Endothelial cell (in vitro differentiated cells): ENCODE data around the gene UPF3B. TPM values are rescaled to one million over a fixed set of nuclear protein-coding genes. Genes with fewer than 3 reads are reported as not detected.
"Not testable (repeated sequence)": the region's sequence is repeated elsewhere in the genome, so short reads cannot be mapped to it uniquely, and the experiment has no call there.

Experiments used
- DNase-seq: peaks from one replicate; pipeline ENCODE4 v3.0.0; 2021; ENCODE audit warnings: low spot score
- H3K27ac Mint-ChIP-seq: one replicate; pipeline ENCODE4 v1.8.0; 2021; ENCODE audit warnings: mixed read lengths, inconsistent platforms; ENCODE audit not compliant: unreplicated experiment
- H3K27me3 Mint-ChIP-seq: one replicate; pipeline ENCODE4 v1.8.0; 2021; ENCODE audit warnings: mild to moderate bottlenecking, moderate library complexity, mixed read lengths, inconsistent platforms; ENCODE audit not compliant: unreplicated experiment
- H3K36me3 Mint-ChIP-seq: one replicate; pipeline ENCODE4 v1.8.0; 2021; ENCODE audit warnings: mild to moderate bottlenecking, low read depth, mixed read lengths, inconsistent platforms; ENCODE audit not compliant: unreplicated experiment
- H3K4me1 Mint-ChIP-seq: one replicate; pipeline ENCODE4 v1.8.0; 2021; ENCODE audit warnings: mild to moderate bottlenecking, mixed read lengths, inconsistent platforms; ENCODE audit not compliant: unreplicated experiment
- H3K4me3 Mint-ChIP-seq: one replicate; pipeline ENCODE4 v1.8.0; 2021; ENCODE audit warnings: mild to moderate bottlenecking, mixed read lengths, inconsistent platforms; ENCODE audit not compliant: unreplicated experiment
- H3K9me3 Mint-ChIP-seq: one replicate; pipeline ENCODE4 v1.8.0; 2021; ENCODE audit warnings: mixed read lengths, inconsistent platforms; ENCODE audit not compliant: unreplicated experiment
- long read RNA-seq: library from polyadenylated mRNA; unstranded; transcript quantifications from one replicate; pipeline ENCODE4 v2.0.0, GENCODE V29; 2020; ENCODE audit not compliant: unreplicated experiment
- total RNA-seq: library from RNA; stranded (reverse); fragmentation: NEBNext Ultra II Directional; extraction: Animal tissue kit (Norgen Biotek cat#: 25700); gene quantifications from one replicate; pipeline ENCODE4 v1.2.1, GENCODE V29; 2021; ENCODE audit not compliant: unreplicated experiment
- TF ChIP-seq, protein P1 (sequence below): fragments of 200-600 bp; sonication (generic); IDR thresholded peaks from one replicate; pipeline ENCODE4 v1.5.0; 2021; ENCODE audit warnings: antibody characterized with exemption; ENCODE audit not compliant: unreplicated experiment

The UPF3B gene
- 11.8 TPM for total RNA-seq
- long read RNA-seq, partial matches to known transcripts, result 10 of 12 reads
- long read RNA-seq, other reads (novel, unspliced or antisense), result 2 of 12 reads

- Mint-ChIP-seq H3K4me1 (peaks cover 6% of the 10 kb centered on the region), H3K27ac (peak within 1 kb of the TSS; percentile 96), H3K9me3 (no peaks in the 10 kb centered on the region), H3K27me3 (no peaks in the 10 kb centered on the region), H3K36me3 (peaks cover 5% of the 10 kb centered on the region), H3K4me3 (peak within 1 kb of the TSS; percentile 99)
- peak; percentile 85 for DNase-seq
- TF ChIP-seq, protein P1, sequence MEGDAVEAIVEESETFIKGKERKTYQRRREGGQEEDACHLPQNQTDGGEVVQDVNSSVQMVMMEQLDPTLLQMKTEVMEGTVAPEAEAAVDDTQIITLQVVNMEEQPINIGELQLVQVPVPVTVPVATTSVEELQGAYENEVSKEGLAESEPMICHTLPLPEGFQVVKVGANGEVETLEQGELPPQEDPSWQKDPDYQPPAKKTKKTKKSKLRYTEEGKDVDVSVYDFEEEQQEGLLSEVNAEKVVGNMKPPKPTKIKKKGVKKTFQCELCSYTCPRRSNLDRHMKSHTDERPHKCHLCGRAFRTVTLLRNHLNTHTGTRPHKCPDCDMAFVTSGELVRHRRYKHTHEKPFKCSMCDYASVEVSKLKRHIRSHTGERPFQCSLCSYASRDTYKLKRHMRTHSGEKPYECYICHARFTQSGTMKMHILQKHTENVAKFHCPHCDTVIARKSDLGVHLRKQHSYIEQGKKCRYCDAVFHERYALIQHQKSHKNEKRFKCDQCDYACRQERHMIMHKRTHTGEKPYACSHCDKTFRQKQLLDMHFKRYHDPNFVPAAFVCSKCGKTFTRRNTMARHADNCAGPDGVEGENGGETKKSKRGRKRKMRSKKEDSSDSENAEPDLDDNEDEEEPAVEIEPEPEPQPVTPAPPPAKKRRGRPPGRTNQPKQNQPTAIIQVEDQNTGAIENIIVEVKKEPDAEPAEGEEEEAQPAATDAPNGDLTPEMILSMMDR, result no peak
Measured at GRCh38 chrX:119852382-119853353, at the start of gene UPF3B. Gene UPF3B, minus strand, starts transcription at chrX:119852963. Its CDS starts 35 bp downstream, at chrX:119852928.

GRCh38 chrX:119900976-119901375 is 48.2 kb upstream of the UPF3B start:
- TF ChIP-seq, protein P1, result no peak
- H3K27me3 Mint-ChIP-seq, result peaks cover 2% of the 10 kb centered on the region
- H3K27ac Mint-ChIP-seq, result no peak overlapping the region
- no peak overlapping the region for H3K4me3 Mint-ChIP-seq
- no peaks in the 10 kb centered on the region for H3K4me1 Mint-ChIP-seq
- no peaks in the 10 kb centered on the region for H3K9me3 Mint-ChIP-seq
- no peaks in the 10 kb centered on the region for H3K36me3 Mint-ChIP-seq
- no peak for DNase-seq

DNA sequence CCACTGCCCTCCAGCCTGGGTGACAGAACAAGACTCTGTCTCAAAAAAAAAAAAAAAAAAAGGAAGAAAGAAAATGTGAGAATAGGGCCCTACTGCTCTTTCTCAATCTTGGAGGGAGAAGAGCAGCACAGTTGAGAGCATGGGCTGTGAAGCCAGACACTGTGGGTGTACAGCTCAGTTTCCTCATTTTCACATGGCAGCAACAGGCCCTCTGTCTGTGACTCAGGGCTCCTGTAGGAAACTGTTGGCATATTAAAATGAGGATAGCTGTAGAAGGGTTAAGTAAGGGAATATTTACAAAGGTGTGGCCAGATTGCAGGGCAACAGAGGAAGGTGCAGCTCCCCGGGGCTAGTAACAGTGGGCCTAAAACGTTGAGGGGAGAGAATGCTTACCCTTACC is 46.4 kb upstream of the UPF3B start:
- Mint-ChIP-seq H3K4me3 (no peak overlapping the region), H3K27ac (no peak overlapping the region), H3K4me1 (no peaks in the 10 kb centered on the region), H3K9me3 (no peaks in the 10 kb centered on the region), H3K27me3 (no peaks in the 10 kb centered on the region), H3K36me3 (no peaks in the 10 kb centered on the region)
- DNase-seq, result no peak
- TF ChIP-seq, protein P1, result no peak

- TF ChIP-seq, protein P1, result no peak
- no peak within 1 kb of the TSS for H3K4me3 Mint-ChIP-seq
- H3K27me3 Mint-ChIP-seq, result no peaks in the 10 kb centered on the region
- no peak within 1 kb of the TSS for H3K27ac Mint-ChIP-seq
- no peaks in the 10 kb centered on the region for H3K4me1 Mint-ChIP-seq
- no peaks in the 10 kb centered on the region for H3K36me3 Mint-ChIP-seq
- DNase-seq, result no peak
- no peaks in the 10 kb centered on the region for H3K9me3 Mint-ChIP-seq
Measured at GRCh38 chrX:119895843-119896326, 43.1 kb upstream of the UPF3B start, which contains the start of gene AKAP14. Gene AKAP14, plus strand, starts transcription at chrX:119895893. Its CDS starts 7,331 bp downstream, at chrX:119903224.

GRCh38 chrX:119891961-119892692 is 39.4 kb upstream of the UPF3B start:
- H3K27ac Mint-ChIP-seq, DNase-seq, H3K4me3 Mint-ChIP-seq, H3K4me1 Mint-ChIP-seq, H3K27me3 Mint-ChIP-seq, H3K9me3 Mint-ChIP-seq, H3K36me3 Mint-ChIP-seq: not testable (repeated sequence)

GRCh38 chrX:119890626-119891025 is 37.9 kb upstream of the UPF3B start:
- not testable (repeated sequence) for H3K4me3 Mint-ChIP-seq, H3K4me1 Mint-ChIP-seq, H3K9me3 Mint-ChIP-seq

More at GRCh38 chrX:119890626-119891025, 37.9 kb upstream of the UPF3B start:
- H3K36me3 Mint-ChIP-seq, DNase-seq, H3K27me3 Mint-ChIP-seq, H3K27ac Mint-ChIP-seq: not testable (repeated sequence)
